ENCODE measurements around the gene ZDHHC5.
"Not testable (repeated sequence)": the region's sequence is repeated elsewhere in the genome, so short reads cannot be mapped to it uniquely, and the experiment has no call there.

The ZDHHC5 gene

DNA sequence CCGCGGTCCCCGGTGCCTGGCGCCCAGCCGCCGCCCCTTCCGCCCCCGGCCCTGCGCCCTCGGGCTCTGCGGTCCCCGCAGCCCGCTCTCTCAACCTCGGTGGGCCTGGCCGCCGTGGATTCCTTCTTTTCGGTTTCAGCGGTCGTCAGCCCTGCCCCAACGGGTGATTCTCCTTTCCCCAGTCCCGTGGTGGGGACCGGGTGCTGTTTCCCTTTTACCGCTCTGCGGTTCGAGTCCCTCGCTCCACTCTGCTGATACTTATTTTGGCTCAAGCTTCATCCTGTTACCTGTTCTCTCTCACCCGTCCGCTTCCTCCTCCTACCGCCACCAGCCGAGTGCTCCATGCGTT, 494 bp downstream of the ZDHHC5 start:
- H3K4me3 ChIP-seq (ENCODE audit: extremely low read depth, insufficient read depth, low read length, poor library complexity, severe bottlenecking): peak overlapping the region; percentile 99
- peak overlapping the region; percentile 100 for H3K27ac ChIP-seq (ENCODE audit: low read depth, low read length, severe bottlenecking)
- 0% methylated on average over 21 to 26 of the region's 31 CpGs for WGBS, 2 experiments (ENCODE audit: insufficient coverage in 2 of 2)
- H3K36me3 ChIP-seq (ENCODE audit: control insufficient read depth, insufficient read depth, low read length): peaks cover 32% of the 10 kb centered on the region
- H3K9me3 ChIP-seq (ENCODE audit: control insufficient read depth, low read length): no peaks in the 10 kb centered on the region
- H3K4me1 ChIP-seq (ENCODE audit: control insufficient read depth, insufficient read depth, low read length, poor library complexity, severe bottlenecking): peaks cover 7% of the 10 kb centered on the region

DNA sequence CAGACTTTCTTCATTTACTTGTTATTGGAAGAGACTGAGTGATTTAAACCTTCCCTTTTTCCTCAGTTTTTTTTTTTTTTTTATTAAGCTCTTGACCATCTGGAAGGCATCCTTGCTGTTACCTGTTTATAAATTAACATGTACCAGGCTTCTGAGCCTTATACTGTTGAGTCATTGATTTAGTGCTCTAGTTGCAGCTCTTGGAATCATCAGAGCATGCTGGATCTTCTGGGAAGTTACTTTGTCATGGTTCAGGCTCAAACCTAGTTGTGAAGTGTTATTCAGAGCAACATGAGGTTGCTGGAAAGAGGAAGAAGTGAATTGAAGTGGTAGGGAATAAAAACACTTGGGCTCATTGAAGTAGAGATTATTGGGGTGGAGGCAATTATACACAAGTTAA, 6.3 kb downstream of the ZDHHC5 start:
- Histone ChIP-seq H3K27ac (ENCODE audit: low read depth, low read length, severe bottlenecking) (no peak overlapping the region), H3K4me3 (ENCODE audit: extremely low read depth, insufficient read depth, low read length, poor library complexity, severe bottlenecking) (no peak overlapping the region), H3K36me3 (ENCODE audit: control insufficient read depth, insufficient read depth, low read length) (peaks cover 80% of the 10 kb centered on the region), H3K9me3 (ENCODE audit: control insufficient read depth, low read length) (no peaks in the 10 kb centered on the region), H3K4me1 (ENCODE audit: control insufficient read depth, insufficient read depth, low read length, poor library complexity, severe bottlenecking) (peaks cover 6% of the 10 kb centered on the region)

DNA sequence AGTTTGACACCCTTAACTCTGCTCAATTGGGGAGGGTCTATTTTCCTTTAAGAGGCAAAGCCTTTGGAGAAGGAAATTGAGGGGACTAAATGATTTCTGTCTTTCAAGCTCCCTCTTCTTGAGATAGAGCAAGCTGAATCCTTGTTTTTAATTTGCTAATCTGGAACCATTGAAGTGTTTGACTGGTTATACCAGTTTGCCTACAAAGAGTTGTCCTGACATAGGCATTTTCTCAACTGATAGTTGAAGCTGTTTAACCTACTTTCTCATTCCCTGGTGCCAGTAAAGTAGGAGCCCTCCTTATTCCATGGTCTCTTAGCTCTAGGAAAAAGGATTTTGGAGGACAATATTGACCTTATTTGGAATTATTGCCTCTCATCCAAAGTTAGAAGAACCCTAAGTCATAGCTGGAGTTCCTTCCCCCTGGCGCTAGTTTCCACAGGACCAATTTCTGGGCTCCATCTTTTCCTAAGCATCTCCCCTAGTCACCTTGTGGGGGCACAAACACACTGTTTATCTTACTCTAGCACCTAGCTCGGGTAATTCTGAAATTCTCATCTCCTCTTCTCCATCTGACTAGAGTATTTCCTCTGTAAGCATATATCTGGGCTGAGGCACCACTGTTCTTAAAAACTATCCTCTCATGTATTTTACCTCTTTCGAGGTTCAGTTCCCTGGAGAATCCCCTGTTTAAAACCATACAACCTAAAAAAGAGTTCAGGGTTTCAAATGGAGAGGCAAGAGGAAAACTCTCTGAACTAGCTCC, 7.4 kb downstream of the ZDHHC5 start:
- Histone ChIP-seq H3K9me3 (ENCODE audit: control insufficient read depth, low read length) (no peaks in the 10 kb centered on the region), H3K27ac (ENCODE audit: low read depth, low read length, severe bottlenecking) (no peak overlapping the region), H3K4me1 (ENCODE audit: control insufficient read depth, insufficient read depth, low read length, poor library complexity, severe bottlenecking) (peaks cover 2% of the 10 kb centered on the region), H3K36me3 (ENCODE audit: control insufficient read depth, insufficient read depth, low read length) (peaks cover 82% of the 10 kb centered on the region), H3K4me3 (ENCODE audit: extremely low read depth, insufficient read depth, low read length, poor library complexity, severe bottlenecking) (no peak overlapping the region)
- WGBS, 2 experiments (ENCODE audit: insufficient coverage in 2 of 2): 93 to 100% methylated on average over 2 of the region's 3 CpGs

GRCh38 chr11:57679396-57679795, 11.5 kb downstream of the ZDHHC5 start:
- Histone ChIP-seq H3K4me1 (ENCODE audit: control insufficient read depth, insufficient read depth, low read length, poor library complexity, severe bottlenecking) (peaks cover 5% of the 10 kb centered on the region), H3K4me3 (ENCODE audit: extremely low read depth, insufficient read depth, low read length, poor library complexity, severe bottlenecking) (no peak overlapping the region), H3K36me3 (ENCODE audit: control insufficient read depth, insufficient read depth, low read length) (peaks cover 83% of the 10 kb centered on the region), H3K27ac (ENCODE audit: low read depth, low read length, severe bottlenecking) (no peak overlapping the region), H3K9me3 (ENCODE audit: control insufficient read depth, low read length) (no peaks in the 10 kb centered on the region)
- 93 to 98% methylated on average over 3 to 4 of the region's 4 CpGs for WGBS, 2 experiments (ENCODE audit: insufficient coverage in 2 of 2)

DNA sequence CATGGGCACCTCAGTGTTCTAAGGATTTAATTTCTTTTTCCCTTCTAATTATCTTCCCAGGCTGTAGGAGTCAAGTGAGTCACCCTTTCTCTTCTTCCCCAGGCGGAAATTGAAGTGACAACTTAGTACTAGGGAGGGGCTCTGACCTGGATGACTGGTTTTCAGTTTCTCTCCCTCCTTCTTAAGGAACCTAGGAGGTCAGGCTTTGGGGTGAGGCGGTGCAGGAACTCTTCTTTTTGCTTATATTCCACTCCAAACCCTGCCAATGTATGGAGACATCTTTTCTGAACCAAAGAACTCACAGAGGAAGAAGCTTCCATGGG, 12.6 kb downstream of the ZDHHC5 start:
- Histone ChIP-seq H3K9me3 (ENCODE audit: control insufficient read depth, low read length) (no peaks in the 10 kb centered on the region), H3K36me3 (ENCODE audit: control insufficient read depth, insufficient read depth, low read length) (peaks cover 83% of the 10 kb centered on the region), H3K27ac (ENCODE audit: low read depth, low read length, severe bottlenecking) (peak overlapping the region; percentile 26), H3K4me1 (ENCODE audit: control insufficient read depth, insufficient read depth, low read length, poor library complexity, severe bottlenecking) (peaks cover 5% of the 10 kb centered on the region), H3K4me3 (ENCODE audit: extremely low read depth, insufficient read depth, low read length, poor library complexity, severe bottlenecking) (no peak overlapping the region)
- WGBS, 2 experiments (ENCODE audit: insufficient coverage in 2 of 2): no CpG with 5 or more reads among the region's 2 CpGs

- no peak overlapping the region for H3K27ac ChIP-seq (ENCODE audit: low read depth, low read length, severe bottlenecking)
- H3K4me3 ChIP-seq (ENCODE audit: extremely low read depth, insufficient read depth, low read length, poor library complexity, severe bottlenecking): no peak overlapping the region
- H3K4me1 ChIP-seq (ENCODE audit: control insufficient read depth, insufficient read depth, low read length, poor library complexity, severe bottlenecking): peaks cover 5% of the 10 kb centered on the region
- no CpG with 5 or more reads among the region's 1 CpG for whole genome bisulfite sequencing, 2 experiments (ENCODE audit: insufficient coverage in 2 of 2)
- H3K36me3 ChIP-seq (ENCODE audit: control insufficient read depth, insufficient read depth, low read length): peaks cover 83% of the 10 kb centered on the region
- no peaks in the 10 kb centered on the region for H3K9me3 ChIP-seq (ENCODE audit: control insufficient read depth, low read length)
Observed at GRCh38 chr11:57681168-57681567, 13.3 kb downstream of the ZDHHC5 start.

GRCh38 chr11:57690474-57690873, 22.6 kb downstream of the ZDHHC5 start:
- peaks cover 93% of the 10 kb centered on the region for H3K36me3 ChIP-seq (ENCODE audit: control insufficient read depth, insufficient read depth, low read length)
- WGBS, 2 experiments (ENCODE audit: insufficient coverage in 2 of 2): 90 to 100% methylated on average over 3 to 4 of the region's 5 CpGs
- H3K27ac ChIP-seq (ENCODE audit: low read depth, low read length, severe bottlenecking): not testable (repeated sequence)

GRCh38 chr11:57698843-57699365, 31.0 kb downstream of the ZDHHC5 start:
- Histone ChIP-seq H3K9me3 (ENCODE audit: control insufficient read depth, low read length) (no peaks in the 10 kb centered on the region), H3K4me1 (ENCODE audit: control insufficient read depth, insufficient read depth, low read length, poor library complexity, severe bottlenecking) (no peaks in the 10 kb centered on the region), H3K36me3 (ENCODE audit: control insufficient read depth, insufficient read depth, low read length) (peaks cover 87% of the 10 kb centered on the region), H3K27ac (ENCODE audit: low read depth, low read length, severe bottlenecking) (no peak overlapping the region), H3K4me3 (ENCODE audit: extremely low read depth, insufficient read depth, low read length, poor library complexity, severe bottlenecking) (no peak overlapping the region)
- 95 to 96% methylated on average over 16 to 17 of the region's 18 CpGs for WGBS, 2 experiments (ENCODE audit: insufficient coverage in 2 of 2)

More at GRCh38 chr11:57690474-57690873, 22.6 kb downstream of the ZDHHC5 start:
- H3K4me3 ChIP-seq (ENCODE audit: extremely low read depth, insufficient read depth, low read length, poor library complexity, severe bottlenecking); H3K4me1 ChIP-seq (ENCODE audit: control insufficient read depth, insufficient read depth, low read length, poor library complexity, severe bottlenecking); H3K9me3 ChIP-seq (ENCODE audit: control insufficient read depth, low read length): not testable (repeated sequence)

DNA sequence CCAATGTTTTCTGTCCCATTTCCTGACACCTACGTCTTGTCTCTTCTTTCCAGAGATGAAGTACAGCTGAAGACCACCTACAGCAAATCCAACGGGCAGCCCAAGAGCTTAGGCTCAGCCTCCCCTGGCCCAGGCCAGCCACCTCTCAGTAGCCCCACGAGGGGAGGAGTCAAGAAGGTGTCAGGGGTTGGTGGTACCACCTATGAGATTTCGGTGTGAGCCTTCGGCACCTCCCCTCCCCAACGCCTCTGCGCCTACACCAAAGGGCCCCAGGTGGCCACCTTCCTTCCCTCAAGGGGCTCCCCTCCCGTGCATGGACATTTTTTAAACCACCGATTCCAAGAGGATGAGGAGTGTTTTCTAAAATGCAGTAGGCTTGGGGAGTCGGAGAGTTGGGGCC, 31.9 kb downstream of the ZDHHC5 start:
- Histone ChIP-seq H3K4me3 (ENCODE audit: extremely low read depth, insufficient read depth, low read length, poor library complexity, severe bottlenecking) (no peak overlapping the region), H3K4me1 (ENCODE audit: control insufficient read depth, insufficient read depth, low read length, poor library complexity, severe bottlenecking) (no peaks in the 10 kb centered on the region), H3K36me3 (ENCODE audit: control insufficient read depth, insufficient read depth, low read length) (peaks cover 87% of the 10 kb centered on the region), H3K9me3 (ENCODE audit: control insufficient read depth, low read length) (no peaks in the 10 kb centered on the region), H3K27ac (ENCODE audit: low read depth, low read length, severe bottlenecking) (no peak overlapping the region)
- WGBS, 2 experiments (ENCODE audit: insufficient coverage in 2 of 2): 94 to 98% methylated on average over 6 to 8 of the region's 10 CpGs

GRCh38 chr11:57700425-57700824, 32.5 kb downstream of the ZDHHC5 start:
- Histone ChIP-seq H3K9me3 (ENCODE audit: control insufficient read depth, low read length) (no peaks in the 10 kb centered on the region), H3K36me3 (ENCODE audit: control insufficient read depth, insufficient read depth, low read length) (peaks cover 85% of the 10 kb centered on the region), H3K4me1 (ENCODE audit: control insufficient read depth, insufficient read depth, low read length, poor library complexity, severe bottlenecking) (no peaks in the 10 kb centered on the region), H3K4me3 (ENCODE audit: extremely low read depth, insufficient read depth, low read length, poor library complexity, severe bottlenecking) (no peak overlapping the region), H3K27ac (ENCODE audit: low read depth, low read length, severe bottlenecking) (no peak overlapping the region)
- no CpG with 5 or more reads among the region's 3 CpGs for WGBS, 2 experiments (ENCODE audit: insufficient coverage in 2 of 2)

DNA sequence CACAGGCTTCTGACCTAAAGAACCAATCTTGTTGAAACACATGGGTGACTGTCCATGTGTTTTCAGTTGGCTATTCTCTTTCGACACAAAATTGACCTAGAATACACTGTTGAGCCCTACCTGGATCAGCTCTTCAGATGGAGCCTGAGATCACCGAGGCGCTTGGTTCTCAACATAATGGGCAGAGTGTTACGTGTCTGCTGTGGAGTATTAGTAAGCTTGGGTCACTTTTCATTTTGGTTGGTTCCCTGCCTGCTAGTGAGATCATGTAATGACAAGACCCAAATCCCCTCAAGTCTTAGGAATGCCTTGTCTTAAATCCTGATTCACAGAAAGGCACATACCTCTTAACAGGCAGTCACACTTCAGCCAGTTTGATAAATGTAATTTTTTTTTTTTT, 35.4 kb downstream of the ZDHHC5 start:
- WGBS, 2 experiments (ENCODE audit: insufficient coverage in 2 of 2): 94 to 100% methylated on average over 3 to 4 of the region's 4 CpGs
- Histone ChIP-seq H3K4me1 (ENCODE audit: control insufficient read depth, insufficient read depth, low read length, poor library complexity, severe bottlenecking) (no peaks in the 10 kb centered on the region), H3K4me3 (ENCODE audit: extremely low read depth, insufficient read depth, low read length, poor library complexity, severe bottlenecking) (no peak overlapping the region), H3K9me3 (ENCODE audit: control insufficient read depth, low read length) (no peaks in the 10 kb centered on the region), H3K36me3 (ENCODE audit: control insufficient read depth, insufficient read depth, low read length) (peaks cover 71% of the 10 kb centered on the region), H3K27ac (ENCODE audit: low read depth, low read length, severe bottlenecking) (no peak overlapping the region)

Data from mesodermal cell (in vitro differentiated cells).